NCI-H748 (cell line): ENCODE measurements around the gene ZGPAT.
"Not testable (repeated sequence)": the region's sequence is repeated elsewhere in the genome, so short reads cannot be mapped to it uniquely, and the experiment has no call there.

ENCODE experiments used
- DNase-seq: peaks from one replicate; lab custom pipeline; 2025; ENCODE audit not compliant: unreplicated experiment; lab: John Stamatoyannopoulos, UW

ZGPAT gene

DNA sequence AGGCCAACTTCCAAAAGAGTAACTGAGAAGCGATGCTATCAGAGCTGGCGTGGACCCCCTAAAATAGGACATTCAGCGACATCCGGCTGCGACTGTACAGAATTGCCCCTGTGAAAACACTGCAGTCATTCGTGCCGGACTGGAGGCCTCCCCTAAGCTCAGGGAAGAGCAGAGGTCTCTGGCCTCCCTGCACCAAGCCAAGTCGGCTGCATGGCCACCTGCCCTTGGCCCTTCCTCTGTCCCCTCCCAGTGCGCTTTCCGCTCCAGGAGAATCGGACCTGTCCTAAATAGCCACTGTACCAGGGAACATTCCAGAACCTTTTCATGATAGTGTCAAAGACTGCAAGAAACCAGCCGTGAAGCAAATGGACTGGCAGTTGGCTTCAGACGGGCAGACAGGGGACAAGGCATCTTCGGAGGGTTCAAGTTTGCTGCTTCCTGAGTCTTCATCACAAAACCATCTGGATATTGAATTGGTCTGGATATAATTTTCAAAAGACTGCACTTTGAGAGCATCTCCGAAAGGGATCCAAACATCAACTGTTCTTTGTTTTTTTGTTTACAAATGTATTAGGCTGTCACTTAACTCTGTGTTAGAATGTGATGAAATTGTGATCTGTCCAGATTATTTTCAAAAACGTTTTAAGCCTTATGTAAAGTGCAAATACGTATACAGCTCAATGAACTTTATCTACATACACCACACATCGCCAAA is 48.3 kb downstream of the ZGPAT start:
- no peak for DNase-seq

DNA sequence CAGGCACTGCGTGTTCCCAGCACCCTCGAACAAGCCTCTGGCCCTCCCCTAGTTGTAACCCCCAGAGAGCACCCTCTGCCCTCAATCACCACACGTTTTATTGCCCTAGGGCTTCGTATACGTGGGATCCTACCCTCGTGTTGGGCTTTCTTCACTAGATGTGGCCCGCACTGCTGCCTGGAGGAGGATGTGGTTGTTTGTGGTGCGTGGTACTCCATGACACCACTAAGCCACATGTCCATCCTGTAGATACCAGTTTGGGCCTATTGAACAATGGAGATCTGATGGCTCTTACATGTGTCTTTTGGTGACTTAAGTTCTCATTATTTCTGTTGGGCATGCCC is 48.8 kb downstream of the ZGPAT start:
- no peak for DNase-seq

DNA sequence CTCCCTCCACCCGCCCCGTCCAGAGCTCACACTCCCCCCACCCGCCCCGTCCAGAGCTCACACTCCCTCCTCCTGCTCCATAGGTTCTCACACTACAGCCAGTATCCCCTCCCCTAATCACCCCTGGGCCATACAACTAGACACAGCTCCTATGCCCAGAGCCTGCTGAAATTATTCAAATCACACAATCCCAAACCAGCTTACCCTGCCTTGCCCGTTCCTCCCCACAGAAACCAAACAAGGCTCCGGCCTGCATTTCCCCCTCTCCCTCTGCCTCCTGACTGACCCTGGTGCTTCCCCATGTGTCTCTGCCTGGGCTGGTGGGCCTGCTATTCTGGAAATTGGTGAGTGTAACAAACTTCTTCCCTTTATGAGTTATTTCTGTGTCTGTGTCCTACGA is 50.3 kb downstream of the ZGPAT start:
- DNase-seq, result no peak

DNA sequence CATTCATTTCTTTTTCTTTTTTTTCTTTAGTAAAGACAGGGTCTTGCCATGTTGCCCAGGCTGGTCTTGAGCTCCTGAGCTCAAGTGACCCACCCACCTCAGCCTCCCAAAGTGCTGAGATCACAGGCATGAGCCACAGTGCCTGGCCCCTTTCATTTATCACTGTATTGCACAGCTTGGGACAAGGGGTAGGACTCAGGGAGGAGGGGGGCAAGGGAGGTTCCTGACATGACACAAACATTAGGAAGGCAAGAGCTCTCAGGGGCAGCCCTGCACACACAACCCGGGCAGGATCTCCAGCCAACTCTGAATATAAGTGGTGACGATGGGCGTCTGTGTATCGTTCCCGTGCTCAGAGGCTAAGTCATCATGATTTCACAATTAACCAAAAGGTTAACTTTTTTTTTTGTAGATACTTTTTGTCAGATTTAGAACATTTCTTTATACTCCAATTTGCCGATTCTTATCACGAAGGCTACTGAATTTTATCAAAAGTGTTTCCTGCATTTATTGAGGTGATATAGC is 51.6 kb downstream of the ZGPAT start:
- no peak for DNase-seq

DNA sequence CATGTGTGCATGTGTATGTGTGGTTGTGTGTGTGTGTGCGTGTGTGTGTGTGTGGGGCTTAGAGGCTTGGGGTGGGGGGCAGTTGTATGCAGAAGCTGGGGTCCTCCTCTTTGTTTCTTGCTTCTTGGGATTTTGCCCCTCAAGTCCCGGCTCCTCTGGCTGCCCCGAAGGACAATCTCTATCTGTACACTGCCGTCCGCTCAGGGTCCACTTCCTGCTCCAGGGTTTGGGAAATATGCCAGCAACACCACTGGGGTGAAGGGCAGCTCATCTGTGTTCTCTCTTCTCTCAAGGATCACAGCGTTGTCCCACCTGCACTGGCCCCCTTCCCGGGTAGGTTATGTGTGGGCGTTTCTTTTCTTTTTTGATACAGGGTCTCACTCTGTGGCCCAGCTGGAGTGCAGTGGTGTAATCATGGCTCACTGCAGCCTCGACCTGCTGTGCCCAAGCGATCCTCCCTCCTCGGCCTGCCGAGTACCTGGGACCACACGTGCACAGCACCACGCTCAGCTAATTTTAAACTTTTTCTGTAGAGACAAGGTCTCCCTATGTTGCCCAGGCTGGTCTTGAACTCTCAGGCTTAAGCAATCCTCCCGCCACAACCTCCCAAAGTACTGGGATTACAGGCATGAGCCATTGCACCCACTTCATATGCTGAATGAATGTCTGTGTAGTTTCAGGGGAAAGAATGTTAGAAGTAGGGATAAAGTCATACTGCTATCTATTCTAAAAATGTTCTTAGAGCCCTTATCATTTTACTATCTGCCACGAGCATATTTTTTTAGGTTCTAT is 57.4 kb downstream of the ZGPAT start:
- no peak for DNase-seq

DNA sequence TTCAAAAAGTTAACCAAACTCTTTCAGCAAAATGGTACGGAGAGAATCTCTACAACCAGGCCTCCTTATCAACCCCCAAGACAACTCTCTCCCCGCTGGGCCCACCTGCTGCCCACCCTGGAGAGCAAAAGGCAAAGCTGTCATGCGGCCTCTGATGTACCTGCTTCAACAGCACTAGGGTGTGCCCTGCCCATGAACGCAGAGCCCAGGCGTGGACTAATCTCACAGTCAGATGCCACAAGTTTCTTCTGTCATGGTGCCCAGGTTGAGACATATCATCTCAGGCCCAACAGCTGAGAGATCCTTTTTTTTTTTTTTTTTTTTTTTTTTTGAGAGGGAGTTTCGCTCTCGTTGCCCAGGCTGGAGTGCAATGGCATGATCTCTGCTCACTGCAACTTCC is 58.1 kb downstream of the ZGPAT start:
- no peak for DNase-seq

DNA sequence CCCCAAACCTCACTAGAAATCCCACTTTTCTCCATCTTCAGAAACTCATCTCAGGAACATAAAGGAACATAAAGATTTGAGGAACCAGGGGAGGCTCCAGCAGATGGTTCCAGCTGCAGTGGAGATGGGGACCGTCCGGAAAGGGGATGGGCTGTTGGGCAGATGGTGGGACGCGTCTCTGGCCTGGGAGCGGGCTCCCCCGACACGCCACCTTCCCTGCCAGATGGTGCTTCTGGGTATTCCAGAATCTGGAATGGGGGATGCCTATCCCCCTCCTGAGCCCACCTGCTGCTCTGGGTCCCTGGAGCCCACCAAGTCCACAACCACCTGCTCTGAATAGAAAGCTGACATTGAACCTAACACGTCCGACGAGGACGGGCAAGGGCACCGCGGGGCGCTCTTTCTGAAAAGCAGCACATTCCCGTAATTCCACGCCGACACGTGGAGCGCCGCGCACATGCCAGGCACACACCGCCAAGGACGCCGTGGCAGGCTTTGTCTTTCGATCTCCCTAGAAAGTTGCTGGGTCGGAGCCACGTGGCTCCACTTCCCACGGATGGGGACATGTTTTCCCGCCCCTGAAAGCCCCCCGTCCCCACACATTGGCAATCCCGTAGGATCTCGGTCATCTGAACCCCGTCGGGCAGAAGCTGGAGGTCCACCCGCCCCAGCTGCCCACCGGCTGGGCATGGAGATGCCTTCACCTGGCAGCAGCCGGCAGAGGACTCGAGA is 59.0 kb downstream of the ZGPAT start:
- DNase-seq, result no peak

DNA sequence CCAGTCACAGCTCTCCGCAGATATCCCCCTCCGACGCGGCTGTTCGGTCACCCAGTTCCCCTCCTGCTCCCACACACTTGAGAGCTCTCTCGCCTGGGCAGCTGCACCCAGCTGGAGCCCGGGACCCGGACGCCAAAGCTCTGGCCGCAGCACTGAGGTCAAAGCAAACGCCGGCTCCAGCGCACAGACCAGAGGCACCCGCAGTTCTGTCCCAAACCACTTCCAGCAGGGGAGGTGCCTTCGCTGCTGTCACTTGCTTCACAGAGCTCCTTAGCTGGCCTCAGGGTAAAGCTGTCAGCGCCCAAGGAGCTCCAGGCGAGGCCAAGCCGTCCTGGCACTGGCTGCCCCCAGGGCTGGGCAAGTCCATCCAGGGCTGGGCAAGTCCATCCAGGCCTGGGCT is 59.6 kb downstream of the ZGPAT start:
- DNase-seq, result no peak

DNA sequence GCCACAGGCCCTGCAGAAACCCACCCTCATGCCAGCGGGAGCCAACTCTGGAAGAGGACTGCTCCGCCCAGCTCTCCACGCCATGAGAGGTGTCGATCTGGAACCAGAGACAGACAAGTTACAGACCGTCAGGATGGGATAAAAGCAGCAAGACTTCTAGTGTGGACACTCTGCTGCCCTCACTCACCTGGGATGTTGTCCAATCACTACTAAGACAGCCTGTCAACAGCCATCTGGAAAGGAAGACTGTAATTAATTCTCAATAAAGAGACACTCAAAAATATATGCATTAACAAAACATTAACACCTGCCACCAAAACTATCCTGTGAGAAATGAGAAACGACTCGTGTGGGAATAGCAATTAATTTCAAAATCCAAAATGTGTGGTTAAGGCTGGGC is 60.0 kb downstream of the ZGPAT start:
- DNase-seq, result no peak

DNA sequence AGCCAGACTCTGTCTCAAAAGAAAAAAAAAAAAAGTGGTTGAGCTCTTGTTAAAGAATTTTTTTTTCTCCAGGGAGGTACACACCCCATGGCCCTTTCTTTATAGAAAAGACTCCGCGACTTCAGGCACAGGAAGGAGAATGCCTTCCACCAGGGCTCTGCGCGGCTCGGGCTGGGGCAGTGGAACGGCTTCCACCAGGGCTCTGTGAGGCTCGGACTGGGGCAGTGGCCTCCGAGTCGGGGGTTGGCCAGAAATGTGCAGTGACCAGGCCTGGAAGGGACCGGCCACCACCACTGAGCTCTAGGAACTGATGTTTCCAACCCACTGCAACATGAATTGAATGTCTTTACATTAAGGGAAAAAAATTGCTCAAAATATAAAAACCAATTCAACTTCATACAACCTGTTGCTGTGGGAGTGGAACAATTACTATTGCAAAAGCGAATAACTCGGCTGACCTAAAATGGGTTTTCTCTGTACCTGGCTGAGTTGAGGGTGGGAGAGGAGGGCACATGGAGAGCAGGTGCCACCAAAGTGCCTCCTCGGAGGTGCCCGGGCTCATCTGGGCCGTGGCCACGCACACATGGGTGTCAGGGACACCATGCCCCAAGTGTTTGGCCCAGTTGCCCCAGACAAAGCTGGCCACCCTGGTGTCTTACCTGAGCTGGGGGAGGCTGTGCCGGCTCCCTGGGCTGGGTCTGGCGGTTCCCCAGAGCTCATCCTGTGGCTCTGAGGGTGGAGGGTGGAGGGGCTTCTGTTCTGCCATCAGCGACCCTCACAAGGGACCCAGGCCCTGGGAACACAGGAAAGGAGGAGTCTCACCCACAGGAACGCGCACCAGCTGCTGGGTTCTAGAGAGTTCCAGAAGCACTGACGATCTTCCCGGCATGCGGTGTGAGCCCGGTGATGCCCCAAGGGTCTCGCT is 61.0 kb downstream of the ZGPAT start:
- DNase-seq, result no peak

DNA sequence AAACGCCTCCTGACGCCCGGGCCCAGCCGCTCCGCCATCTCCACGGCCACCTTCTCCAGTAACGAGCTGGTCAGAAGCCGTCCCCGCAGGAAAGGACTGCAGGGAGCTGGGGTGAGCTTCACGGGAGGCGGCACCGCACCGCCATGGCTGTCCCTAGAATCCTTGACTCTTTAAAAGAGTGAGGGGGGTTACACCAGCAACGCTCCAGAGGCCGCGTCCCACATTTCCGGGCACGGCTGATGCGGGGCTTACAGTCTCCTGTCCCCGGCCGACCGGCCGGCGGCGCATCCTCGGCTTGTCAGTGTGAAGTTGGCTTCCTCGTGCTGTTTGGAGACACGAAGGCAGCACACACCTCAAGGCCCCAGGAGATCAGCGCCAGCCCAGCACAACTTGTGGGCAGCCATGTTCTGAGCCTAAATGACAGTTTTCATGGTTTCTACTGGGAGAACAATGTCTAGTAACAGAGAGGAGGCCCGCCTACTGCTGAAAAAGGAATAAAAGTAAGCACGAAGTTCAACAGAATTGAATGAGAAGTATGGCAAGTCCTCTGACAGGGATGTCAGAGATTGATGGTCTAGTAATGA is 62.1 kb downstream of the ZGPAT start:
- DNase-seq, result no peak

DNA sequence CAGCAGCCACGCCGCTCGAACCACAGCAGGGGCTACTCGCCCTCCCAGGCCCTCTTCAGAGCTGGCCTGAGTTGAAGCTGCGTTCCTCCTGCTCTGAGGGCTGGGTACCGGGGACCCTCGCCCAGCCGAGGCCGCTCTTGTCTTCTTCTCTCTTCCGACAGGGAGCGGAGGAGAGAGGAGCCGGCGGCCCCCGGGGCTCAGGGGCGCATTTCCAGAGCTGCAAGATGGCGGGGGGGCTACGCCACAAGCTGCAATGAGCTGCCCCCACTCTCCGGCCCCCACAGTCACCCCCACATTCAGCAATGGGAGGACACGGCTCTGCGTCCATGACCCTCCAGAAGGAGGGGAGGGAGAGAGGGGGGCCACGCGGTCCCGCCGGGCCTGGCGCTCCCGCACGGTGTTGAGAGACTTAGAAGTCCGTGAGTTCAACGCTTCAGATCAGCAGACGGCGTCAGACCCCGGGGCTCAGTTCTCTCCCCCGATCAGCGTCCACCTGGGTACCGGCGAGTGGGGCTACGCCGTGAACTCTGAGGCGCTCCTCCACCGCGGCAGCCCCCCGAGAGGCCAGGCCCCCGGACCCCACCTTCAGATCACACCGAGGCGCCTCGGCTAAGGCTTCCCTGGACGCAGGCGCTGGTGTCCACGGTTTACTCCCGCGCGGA is 63.3 kb downstream of the ZGPAT start:
- DNase-seq, result no peak

DNA sequence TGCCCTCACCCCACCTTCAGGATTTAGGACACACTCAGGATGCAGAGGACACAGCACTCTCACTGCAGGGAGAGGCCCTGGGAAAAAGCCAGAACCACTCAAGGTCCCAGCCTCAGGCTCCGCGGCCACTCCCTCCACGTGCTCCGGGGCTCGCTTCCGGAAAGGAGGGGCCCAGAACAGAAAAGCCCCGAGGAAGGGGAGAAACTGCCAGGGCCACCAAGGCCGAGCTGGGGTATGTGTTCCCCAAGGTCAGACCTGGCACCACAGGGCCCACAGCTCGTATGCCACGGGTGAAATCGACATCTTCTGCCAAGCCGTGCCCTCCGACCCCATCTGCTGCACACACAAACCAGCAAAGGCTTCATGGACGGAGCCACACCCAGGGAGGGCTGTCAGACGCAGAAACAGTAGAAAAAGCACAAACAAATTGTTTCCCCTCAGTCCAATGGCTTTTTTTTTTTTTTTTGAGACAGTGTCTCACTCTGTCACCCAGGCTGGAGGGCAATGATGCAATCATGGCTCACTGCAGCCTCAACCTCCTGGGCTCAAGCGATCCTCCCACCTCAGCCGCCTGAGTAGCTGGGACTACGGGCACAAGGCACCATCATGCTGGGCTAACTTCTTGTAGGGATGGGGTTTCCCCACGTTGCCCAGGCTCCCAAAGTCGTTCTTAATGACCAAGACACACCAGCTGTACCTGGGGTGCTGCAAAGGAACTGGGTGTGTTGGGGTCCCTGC is 65.1 kb downstream of the ZGPAT start:
- no peak for DNase-seq

DNA sequence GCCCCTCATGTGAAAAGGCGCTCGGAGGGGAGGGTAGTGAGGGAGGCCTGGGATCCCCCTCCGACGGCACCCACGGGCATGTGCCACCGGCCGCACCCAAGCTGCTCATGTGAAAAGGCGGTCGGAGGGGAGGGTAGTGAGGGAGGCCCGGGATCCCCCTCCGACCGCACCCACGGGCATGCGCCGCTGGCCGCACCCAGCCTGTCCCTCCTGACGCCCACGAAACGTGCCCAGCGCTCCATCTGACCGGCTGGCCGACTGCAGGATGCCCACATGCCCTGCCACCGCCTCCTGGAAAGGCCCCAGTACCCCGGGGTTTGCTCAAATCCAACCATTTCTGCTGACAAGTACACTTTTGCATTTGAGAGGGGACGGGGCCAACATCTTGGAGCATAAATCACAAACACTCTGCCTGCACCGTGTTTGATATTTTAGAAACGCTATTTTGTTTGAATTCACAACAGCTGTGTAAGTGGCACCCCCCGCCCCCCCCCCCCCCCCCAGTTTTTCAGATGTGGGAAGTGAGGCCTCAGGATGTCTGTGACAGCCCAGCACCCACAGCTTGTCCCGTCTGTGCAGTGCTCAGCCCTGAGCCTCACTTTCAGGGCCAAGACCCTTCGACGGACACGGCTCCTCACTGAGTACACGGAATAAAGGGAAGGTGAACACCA is 65.9 kb downstream of the ZGPAT start:
- no peak for DNase-seq

DNA sequence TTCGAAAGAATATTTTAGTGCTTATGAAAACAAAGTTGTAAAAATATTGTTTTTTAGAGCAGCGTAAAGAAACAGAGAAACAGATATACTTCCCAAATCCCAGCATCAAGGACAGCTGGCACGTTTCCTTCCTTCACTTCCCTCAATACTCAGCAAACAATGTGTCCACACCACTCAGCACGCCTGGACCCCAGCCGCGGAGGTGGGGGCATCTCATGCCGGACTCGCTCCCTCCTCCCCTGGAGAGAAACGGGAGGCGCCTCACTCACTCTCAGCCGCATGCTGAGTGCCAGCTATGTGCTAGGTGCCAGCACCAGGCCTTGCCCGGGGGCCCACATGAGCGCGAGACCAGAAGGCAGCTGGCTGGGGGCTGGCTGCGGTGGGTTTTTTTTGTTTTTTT is 66.5 kb downstream of the ZGPAT start:
- DNase-seq, result no peak

DNA sequence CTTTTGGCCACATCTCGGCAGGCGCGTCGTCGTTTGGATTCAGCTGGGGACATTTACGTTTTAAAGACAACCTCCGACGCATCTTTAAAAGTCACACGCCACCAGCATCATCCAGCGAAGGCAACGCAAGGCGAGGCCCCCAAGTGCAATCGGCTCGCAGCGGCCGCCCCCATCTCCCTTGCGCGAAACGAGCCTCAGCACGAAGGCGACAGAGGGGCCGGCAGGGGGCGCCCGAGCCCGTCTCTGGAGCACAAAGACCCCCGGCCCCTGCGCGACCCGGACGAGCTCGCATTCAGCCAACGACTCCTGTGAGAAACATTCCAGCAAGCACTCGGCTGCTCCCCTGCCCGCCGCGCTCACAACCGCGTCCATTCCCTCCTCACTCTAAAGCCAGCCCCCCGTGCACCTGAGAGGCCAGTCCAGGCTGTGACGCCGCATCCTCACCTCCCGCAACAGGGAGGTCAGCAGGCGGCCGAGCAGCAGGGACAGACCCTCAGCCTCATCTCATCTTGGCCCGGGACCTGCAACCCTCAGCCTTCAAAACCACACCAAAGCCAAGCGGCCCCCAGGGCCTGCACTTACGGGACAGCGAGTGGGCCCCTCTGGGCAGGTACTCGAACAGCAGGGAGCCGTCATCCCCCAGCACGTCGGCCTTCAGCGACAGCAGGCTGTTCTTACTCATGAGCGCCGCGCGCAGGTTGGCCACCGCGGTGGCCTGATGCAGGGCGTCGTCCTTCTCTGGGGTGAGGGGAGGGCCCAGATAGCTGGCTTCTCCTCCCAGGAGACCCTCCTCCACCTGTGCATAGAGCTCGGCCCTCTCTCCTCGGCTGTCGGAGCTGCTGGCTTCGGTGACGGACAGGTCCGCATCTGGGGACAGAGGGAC is 67.5 kb downstream of the ZGPAT start:
- DNase-seq, result no peak

DNA sequence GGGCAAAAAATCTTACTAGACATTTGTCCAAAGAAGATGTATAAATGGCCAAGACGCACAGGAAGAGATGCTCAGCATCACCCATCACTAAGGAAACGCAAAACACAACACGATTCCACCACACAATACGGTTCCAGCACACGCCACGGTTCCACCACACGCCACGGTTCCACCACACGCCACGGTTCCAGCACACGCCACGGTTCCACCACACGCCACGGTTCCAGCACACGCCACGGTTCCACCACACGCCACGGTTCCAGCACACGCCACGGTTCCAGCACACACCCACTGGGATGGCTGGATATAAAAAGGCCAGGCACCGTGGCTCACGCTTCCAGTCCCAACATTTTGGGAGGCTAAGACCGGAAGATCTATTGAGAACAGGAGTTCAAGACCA is 69.0 kb downstream of the ZGPAT start:
- not testable (repeated sequence) for DNase-seq

DNA sequence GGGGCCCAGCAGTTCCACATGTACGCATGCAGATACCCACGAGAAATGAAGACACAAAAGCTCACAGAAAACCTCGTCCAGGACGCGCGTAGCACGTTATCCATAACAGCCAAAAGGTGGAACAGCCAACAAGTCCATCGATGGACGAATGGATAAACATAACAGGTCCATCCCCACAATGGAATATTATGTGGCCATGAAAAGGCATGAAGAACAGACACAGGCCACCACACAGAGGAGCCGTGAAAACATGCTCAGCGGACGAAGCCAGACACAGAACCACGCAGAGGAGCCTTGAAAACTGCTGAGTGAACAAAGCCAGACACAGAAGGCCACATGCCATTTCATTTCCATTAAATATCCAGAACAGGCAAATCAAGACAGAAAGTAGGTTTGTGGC is 69.8 kb downstream of the ZGPAT start:
- no peak for DNase-seq
